Mesodermal cell (in vitro differentiated cells): ENCODE data around the gene ZBTB44.
"Not testable (repeated sequence)": the region's sequence is repeated elsewhere in the genome, so short reads cannot be mapped to it uniquely, and the experiment has no call there.

ENCODE experiments used
- H3K27ac ChIP-seq: 2 replicates; pipeline ENCODE4 v1.7.0; 2013; ENCODE audit warnings: mild to moderate bottlenecking, low read depth, low read length, moderate library complexity; ENCODE audit not compliant: severe bottlenecking
- H3K36me3 ChIP-seq: 2 replicates; pipeline ENCODE4 v1.7.1; 2013; ENCODE audit warnings: mild to moderate bottlenecking, low read length, moderate library complexity; ENCODE audit not compliant: control insufficient read depth, insufficient read depth
- H3K4me1 ChIP-seq: one replicate; pipeline ENCODE4 v1.7.1; 2013; ENCODE audit warnings: mild to moderate bottlenecking, low read length; ENCODE audit not compliant: insufficient read depth, control insufficient read depth, poor library complexity, severe bottlenecking
- H3K4me3 ChIP-seq: 2 replicates; pipeline ENCODE4 v1.7.0; 2013; ENCODE audit warnings: low read length, control low read depth, mild to moderate bottlenecking; ENCODE audit not compliant: insufficient read depth, poor library complexity, severe bottlenecking; ENCODE audit errors: extremely low read depth
- H3K9me3 ChIP-seq: 2 replicates; pipeline ENCODE4 v1.7.1; 2013; ENCODE audit warnings: mild to moderate bottlenecking, low read length, moderate library complexity; ENCODE audit not compliant: control insufficient read depth
- WGBS, 2 experiments: methylation state at CpG; one replicate each; pipeline ENCODE4 v1.1.5; 2013; ENCODE audit warnings: missing lambda C conversion rate in 2 of 2; ENCODE audit not compliant: insufficient coverage in 2 of 2; 5-methylcytosine and 5-hydroxymethylcytosine counted together

Gene ZBTB44

DNA sequence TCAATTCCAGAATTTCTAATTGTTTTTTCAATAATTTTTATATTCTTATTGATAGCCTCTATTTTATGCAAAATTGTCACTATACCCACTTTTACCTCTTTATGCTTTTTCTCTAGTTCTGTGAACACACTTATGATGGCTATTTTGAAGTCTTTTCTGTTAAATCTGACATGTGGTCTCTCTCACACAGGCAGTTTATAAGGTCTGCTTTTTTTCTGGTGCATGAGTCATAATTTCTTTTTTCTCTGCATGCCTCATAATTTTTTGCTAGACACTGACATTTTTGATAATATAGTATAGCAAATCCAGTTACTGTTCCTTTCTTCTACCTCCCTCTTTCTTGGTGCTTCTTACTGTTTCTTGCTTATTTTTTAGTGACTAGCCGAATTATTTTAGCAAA is 36.0 kb downstream of the ZBTB44 start:
- WGBS, 2 experiments, result 100% methylated on average over 1 of the region's 1 CpG
- Histone ChIP-seq H3K9me3 (no peaks in the 10 kb centered on the region), H3K36me3 (no peaks in the 10 kb centered on the region), H3K4me3 (no peak overlapping the region), H3K4me1 (no peaks in the 10 kb centered on the region), H3K27ac (no peak overlapping the region)

- no CpG with 5 or more reads among the region's 3 CpGs for WGBS, 2 experiments
- H3K36me3 ChIP-seq, result no peaks in the 10 kb centered on the region
- H3K4me1 ChIP-seq, result no peaks in the 10 kb centered on the region
- H3K9me3 ChIP-seq, result no peaks in the 10 kb centered on the region
- H3K4me3 ChIP-seq, result no peak overlapping the region
- H3K27ac ChIP-seq, result no peak overlapping the region
Measured at GRCh38 chr11:130278151-130278550, 36.6 kb downstream of the ZBTB44 start.

DNA sequence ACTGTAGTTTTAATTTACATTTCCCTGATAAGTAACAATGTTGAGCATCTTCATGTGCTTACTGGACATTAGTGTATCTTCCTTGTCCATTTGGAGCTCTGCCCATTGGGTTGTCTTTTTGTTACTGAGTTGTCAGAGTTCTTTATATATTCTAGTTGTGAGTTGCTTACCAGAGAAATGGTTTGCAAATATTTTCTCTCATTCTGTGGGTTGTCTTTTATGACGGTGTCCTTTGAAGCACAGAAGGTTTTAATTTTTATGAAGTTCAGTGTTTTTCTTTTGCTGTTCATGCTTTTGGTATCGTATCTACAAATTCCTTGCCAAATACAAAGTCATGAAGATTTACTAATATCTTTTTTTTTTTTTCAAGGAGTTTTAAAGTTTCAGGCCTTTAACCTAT is 42.4 kb downstream of the ZBTB44 start:
- H3K9me3 ChIP-seq, result no peaks in the 10 kb centered on the region
- no peak overlapping the region for H3K27ac ChIP-seq
- 83% methylated on average over 1 of the region's 2 CpGs; no CpG with 5 or more reads in 1 of the 2 experiments for WGBS, 2 experiments
- H3K4me1 ChIP-seq, result no peaks in the 10 kb centered on the region
- H3K36me3 ChIP-seq, result peaks cover 7% of the 10 kb centered on the region
- no peak overlapping the region for H3K4me3 ChIP-seq

GRCh38 chr11:130269326-130269943 is 45.3 kb downstream of the ZBTB44 start:
- whole genome bisulfite sequencing, 2 experiments, result no CpG with 5 or more reads among the region's 1 CpG
- no peak overlapping the region for H3K27ac ChIP-seq
- H3K36me3 ChIP-seq, result peaks cover 7% of the 10 kb centered on the region

GRCh38 chr11:130263351-130263750 is 51.4 kb downstream of the ZBTB44 start:
- H3K36me3 ChIP-seq, result peaks cover 26% of the 10 kb centered on the region
- no peaks in the 10 kb centered on the region for H3K9me3 ChIP-seq
- WGBS, 2 experiments, result 89 to 94% methylated on average over 2 to 3 of the region's 5 CpGs
- H3K4me1 ChIP-seq, result no peaks in the 10 kb centered on the region
- H3K27ac ChIP-seq, result no peak overlapping the region
- H3K4me3 ChIP-seq, result no peak overlapping the region

More at GRCh38 chr11:130269326-130269943, 45.3 kb downstream of the ZBTB44 start:
- no peaks in the 10 kb centered on the region for H3K4me1 ChIP-seq
- H3K4me3 ChIP-seq, result no peak overlapping the region
- H3K9me3 ChIP-seq, result no peaks in the 10 kb centered on the region

DNA sequence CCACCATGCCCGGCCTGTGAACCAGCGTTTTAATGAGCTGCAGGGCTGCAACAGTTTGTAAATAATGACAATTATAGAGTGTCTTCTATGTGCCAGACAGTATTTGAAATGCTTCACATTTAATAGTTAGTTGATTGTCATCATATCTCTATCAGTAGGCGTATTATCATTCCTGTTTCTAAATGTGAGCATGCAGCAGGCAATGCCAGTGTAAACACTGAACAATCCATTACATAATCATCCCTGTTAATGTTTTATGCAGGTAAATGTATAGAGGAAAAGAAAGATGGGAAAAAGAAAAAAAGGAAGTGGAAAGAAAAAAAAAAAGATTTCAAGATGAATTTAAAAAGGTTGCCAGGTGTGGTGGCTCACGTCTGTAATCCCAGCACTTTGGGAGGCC is 52.3 kb downstream of the ZBTB44 start:
- 75 to 90% methylated on average over 2 to 3 of the region's 4 CpGs for WGBS, 2 experiments
- Histone ChIP-seq H3K9me3 (no peaks in the 10 kb centered on the region), H3K27ac (no peak overlapping the region), H3K4me3 (no peak overlapping the region), H3K4me1 (no peaks in the 10 kb centered on the region), H3K36me3 (peaks cover 22% of the 10 kb centered on the region)

- Histone ChIP-seq H3K36me3 (peaks cover 22% of the 10 kb centered on the region), H3K4me1 (no peaks in the 10 kb centered on the region), H3K27ac (no peak overlapping the region), H3K9me3 (no peaks in the 10 kb centered on the region), H3K4me3 (no peak overlapping the region)
- WGBS, 2 experiments, result 95 to 98% methylated on average over 3 to 4 of the region's 5 CpGs
Measured at GRCh38 chr11:130261571-130261970, 53.1 kb downstream of the ZBTB44 start.

DNA sequence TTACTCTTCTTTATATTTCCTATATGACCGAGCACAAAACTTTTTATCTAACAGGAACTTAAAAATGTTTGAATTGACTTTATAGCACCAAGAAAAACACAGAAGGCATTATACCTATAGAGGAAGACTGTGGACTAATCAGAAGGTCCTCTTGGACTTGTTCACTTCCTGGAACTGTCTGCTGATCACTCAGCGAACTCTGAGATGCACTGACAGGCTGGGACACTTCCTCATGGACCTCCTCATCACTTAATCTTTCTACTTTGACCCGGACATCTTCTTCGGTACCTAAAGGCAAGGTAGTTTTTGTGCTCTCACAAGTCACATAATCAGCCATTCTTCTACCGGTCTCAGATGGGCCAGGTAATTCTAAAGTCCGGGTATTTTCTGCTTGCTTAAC is 54.0 kb downstream of the ZBTB44 start:
- Histone ChIP-seq H3K4me1 (no peaks in the 10 kb centered on the region), H3K36me3 (peaks cover 22% of the 10 kb centered on the region), H3K4me3 (no peak overlapping the region), H3K27ac (no peak overlapping the region), H3K9me3 (no peaks in the 10 kb centered on the region)
- 91 to 95% methylated on average over 5 of the region's 6 CpGs for WGBS, 2 experiments

DNA sequence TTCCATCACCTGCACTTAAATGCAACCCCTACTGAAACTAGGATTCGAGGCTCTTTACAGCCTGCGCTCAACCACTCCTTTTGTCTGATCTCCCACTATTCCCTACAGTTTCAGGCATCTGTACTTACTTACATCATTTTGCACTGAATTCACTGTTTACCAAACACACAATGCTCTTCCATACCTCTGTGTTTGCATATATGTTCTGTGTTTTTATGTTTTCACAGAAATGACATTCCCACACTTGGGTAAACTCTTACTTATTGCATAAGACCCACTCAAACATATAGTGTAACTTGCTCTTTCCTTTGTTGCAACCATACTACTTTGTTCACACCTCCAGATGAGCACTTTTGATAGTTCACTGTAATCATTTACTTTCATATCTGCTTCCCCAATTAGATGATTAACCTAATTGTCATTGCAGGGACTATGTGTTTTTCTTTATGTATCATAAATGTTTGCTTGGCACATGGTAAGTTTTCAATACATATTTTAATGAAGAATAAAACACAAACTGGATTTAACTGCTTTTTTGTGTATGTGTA is 54.6 kb downstream of the ZBTB44 start:
- Histone ChIP-seq H3K4me3 (no peak overlapping the region), H3K36me3 (peaks cover 22% of the 10 kb centered on the region), H3K4me1 (no peaks in the 10 kb centered on the region), H3K27ac (no peak overlapping the region), H3K9me3 (no peaks in the 10 kb centered on the region)
- 88 to 100% methylated on average over 2 of the region's 2 CpGs for WGBS, 2 experiments

DNA sequence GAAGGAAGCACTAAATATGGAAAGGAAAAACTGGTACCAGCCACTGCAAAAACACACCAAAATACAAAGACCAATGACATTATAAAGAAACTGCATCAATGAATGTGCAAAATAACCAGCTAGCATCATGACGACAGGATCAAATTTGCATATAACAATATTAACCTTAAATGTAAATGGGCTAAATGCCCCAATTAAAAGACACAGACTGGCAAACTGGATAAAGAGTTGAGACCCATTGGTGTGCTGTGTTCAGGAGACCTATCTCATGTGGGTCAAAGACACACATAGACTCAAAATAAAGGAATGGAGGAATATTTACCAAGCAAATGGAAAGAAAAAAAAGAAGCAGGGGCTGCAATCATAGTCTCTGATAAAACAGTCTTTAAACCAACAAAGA is 63.0 kb downstream of the ZBTB44 start:
- H3K4me3 ChIP-seq, H3K4me1 ChIP-seq, H3K27ac ChIP-seq, H3K9me3 ChIP-seq, H3K36me3 ChIP-seq: not testable (repeated sequence)
- WGBS, 2 experiments, result no CpG with 5 or more reads among the region's 1 CpG

DNA sequence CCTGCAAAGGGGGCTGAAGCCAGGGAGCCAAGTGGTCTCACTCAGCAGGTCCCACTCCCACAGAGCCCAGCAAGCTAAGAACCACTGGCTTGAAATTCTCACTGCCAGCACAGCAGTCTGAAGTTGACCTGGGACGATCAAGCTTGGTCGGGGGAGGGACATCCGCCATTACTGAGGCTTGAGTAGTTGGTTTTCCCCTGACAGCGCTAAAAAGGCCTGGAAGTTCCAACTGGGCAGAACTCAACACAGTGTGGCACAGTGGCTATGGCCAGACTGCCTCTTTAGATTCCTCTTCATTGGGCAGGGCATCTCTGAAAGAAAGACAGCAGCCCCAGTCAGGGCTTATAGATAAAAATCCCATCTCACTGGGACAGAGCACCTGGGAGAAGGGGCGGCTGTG is 64.8 kb downstream of the ZBTB44 start:
- not testable (repeated sequence) for H3K36me3 ChIP-seq, H3K4me3 ChIP-seq, H3K9me3 ChIP-seq, H3K27ac ChIP-seq, H3K4me1 ChIP-seq
- WGBS, 2 experiments, result 94 to 100% methylated on average over 2 to 5 of the region's 5 CpGs
